C4-2B (cell line): ENCODE results near the gene LRCH1.

ENCODE experiments used
- H3K27ac ChIP-seq: fragments of 450-650 bp; 2 replicates; pipeline ENCODE4 v1.5.1; 2017
- CTCF ChIP-seq: fragments of 450-650 bp; conservative IDR thresholded peaks from 2 replicates; pipeline ENCODE4 v1.5.1; 2017; ENCODE audit warnings: mild to moderate bottlenecking
- ZFX ChIP-seq: fragments of 450-650 bp; IDR thresholded peaks from 2 replicates; pipeline ENCODE4 v1.6.1; 2017

Gene LRCH1

GRCh38 chr13:46641274-46642081 lies 88.5 kb downstream of the LRCH1 start:
- TF ChIP-seq ZFX (no peak), CTCF (no peak)
- no peak overlapping the region for H3K27ac ChIP-seq

- TF ChIP-seq CTCF (no peak), ZFX (no peak)
- no peak overlapping the region for H3K27ac ChIP-seq
Measured at GRCh38 chr13:46642254-46642653, 89.3 kb downstream of the LRCH1 start.

GRCh38 chr13:46643165-46643777 lies 90.3 kb downstream of the LRCH1 start:
- no peak for TF ChIP-seq ZFX
- no peak overlapping the region for H3K27ac ChIP-seq

- no peak for TF ChIP-seq CTCF
- TF ChIP-seq ZFX = no peak
- H3K27ac ChIP-seq = no peak overlapping the region
Measured at GRCh38 chr13:46644816-46645215, 91.8 kb downstream of the LRCH1 start.

- no peak overlapping the region for H3K27ac ChIP-seq
- no peak for TF ChIP-seq CTCF
- TF ChIP-seq ZFX = no peak
Measured at GRCh38 chr13:46647512-46648065, 94.6 kb downstream of the LRCH1 start.

- H3K27ac ChIP-seq = no peak overlapping the region
Measured at GRCh38 chr13:46648166-46648607, 95.2 kb downstream of the LRCH1 start.

GRCh38 chr13:46649816-46650215 lies 96.8 kb downstream of the LRCH1 start:
- H3K27ac ChIP-seq = no peak overlapping the region
- TF ChIP-seq CTCF (no peak), ZFX (no peak)

More at GRCh38 chr13:46648166-46648607, 95.2 kb downstream of the LRCH1 start:
- TF ChIP-seq CTCF (no peak), ZFX (no peak)
